Astrocyte of the cerebellum (primary cell): Measurements from ENCODE around the gene CSMD2.

ENCODE experiments used
- DNase-seq: peaks from one replicate; pipeline ENCODE4 v3.0.0-alpha.2; 2011; ENCODE audit warnings: low read depth
- H3K4me3 ChIP-seq: 2 replicates; pipeline ENCODE4 v1.5.1; 2011; ENCODE audit warnings: mild to moderate bottlenecking, low read depth, low read length, moderate library complexity
- in situ Hi-C: cut with HindIII; loops from 2 replicates; pipeline ENCODE4 v1.10.0; 2017; ENCODE audit warnings: low sequenced_read_pairs
- TF ChIP-seq, protein P1 (sequence below): IDR thresholded peaks from 2 replicates; pipeline ENCODE4 v1.5.1; 2012; ENCODE audit warnings: low read length, low read depth, moderate library complexity, mild to moderate bottlenecking; ENCODE audit errors: missing control alignments

Gene CSMD2

DNA sequence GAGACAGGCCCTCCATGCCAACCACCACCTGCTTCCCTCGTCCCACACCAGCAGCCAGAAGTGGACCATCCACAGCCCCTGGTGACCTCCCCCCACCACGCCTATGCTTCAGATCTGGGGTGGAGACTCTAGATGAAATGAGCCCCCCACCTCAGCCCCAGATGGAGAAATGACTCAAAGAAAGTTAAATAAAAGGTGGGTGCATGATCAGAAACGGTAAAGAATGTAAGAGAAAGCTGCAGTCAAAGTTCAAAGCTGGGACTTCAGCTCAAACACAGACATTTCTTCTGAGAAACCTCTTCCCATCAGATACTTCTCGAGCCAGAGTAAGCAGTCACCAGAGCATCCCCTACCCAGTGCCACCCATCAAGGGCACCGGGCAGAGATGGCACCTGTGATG lies 344.2 kb downstream of the CSMD2 start:
- DNase-seq: no peak
- in situ Hi-C loops: no loop called here
- TF ChIP-seq, protein P1, sequence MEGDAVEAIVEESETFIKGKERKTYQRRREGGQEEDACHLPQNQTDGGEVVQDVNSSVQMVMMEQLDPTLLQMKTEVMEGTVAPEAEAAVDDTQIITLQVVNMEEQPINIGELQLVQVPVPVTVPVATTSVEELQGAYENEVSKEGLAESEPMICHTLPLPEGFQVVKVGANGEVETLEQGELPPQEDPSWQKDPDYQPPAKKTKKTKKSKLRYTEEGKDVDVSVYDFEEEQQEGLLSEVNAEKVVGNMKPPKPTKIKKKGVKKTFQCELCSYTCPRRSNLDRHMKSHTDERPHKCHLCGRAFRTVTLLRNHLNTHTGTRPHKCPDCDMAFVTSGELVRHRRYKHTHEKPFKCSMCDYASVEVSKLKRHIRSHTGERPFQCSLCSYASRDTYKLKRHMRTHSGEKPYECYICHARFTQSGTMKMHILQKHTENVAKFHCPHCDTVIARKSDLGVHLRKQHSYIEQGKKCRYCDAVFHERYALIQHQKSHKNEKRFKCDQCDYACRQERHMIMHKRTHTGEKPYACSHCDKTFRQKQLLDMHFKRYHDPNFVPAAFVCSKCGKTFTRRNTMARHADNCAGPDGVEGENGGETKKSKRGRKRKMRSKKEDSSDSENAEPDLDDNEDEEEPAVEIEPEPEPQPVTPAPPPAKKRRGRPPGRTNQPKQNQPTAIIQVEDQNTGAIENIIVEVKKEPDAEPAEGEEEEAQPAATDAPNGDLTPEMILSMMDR: no peak
- H3K4me3 ChIP-seq: no peak overlapping the region

DNA sequence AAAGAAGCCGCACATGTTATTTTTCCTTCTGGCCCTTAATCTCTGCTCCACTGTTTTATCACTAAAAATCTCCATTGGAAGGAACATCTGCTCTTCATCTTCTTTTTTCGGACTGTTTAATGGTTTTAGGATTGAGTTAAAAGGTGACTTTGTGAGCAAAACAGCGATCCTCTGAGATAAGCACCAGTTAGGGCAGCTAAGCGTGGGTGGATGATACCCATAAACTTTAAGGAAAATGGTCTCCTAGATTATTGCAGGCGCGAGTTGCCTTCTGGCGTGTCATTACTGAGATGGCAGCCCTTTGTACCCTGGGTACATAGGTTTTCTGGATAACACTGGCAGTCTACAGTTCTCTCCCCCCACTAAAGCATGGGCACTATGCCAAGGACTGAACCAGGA lies 345.1 kb downstream of the CSMD2 start:
- TF ChIP-seq, protein P1: no peak
- no peak overlapping the region for H3K4me3 ChIP-seq
- no peak for DNase-seq
- in situ Hi-C loops: no loop called here

DNA sequence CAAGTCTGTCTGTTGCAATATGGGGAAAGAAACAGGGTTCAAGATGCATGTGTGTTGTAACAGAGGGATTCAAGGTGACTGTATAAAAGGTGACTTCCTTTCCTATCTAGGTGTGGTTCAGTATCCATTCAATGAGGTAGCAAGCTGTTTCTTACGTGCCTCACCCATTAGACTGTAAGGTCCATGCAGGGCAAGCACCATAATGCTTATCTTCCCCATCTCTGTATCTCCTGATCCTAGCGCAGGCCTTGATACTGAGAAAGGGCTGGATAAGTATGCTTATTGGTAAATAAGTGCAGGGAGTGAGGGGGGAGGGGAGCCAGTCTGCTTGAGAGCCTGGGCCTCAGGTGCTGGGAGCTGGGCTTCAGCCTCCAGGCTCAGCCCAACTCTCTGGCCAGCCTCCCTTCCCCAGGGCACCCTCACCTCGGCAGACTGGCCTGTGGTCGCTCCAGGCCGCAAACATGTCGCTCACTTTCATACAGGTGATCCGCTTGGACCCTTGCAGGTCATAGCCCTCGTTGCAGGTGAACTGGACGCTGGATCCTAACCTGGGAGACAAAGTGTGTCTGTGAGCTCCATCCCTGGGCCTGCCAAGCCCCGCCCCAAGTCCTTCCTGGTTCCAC lies 345.6 kb downstream of the CSMD2 start:
- TF ChIP-seq, protein P1: no peak
- H3K4me3 ChIP-seq: no peak overlapping the region
- no peak for DNase-seq
- in situ Hi-C loops: no loop called here

DNA sequence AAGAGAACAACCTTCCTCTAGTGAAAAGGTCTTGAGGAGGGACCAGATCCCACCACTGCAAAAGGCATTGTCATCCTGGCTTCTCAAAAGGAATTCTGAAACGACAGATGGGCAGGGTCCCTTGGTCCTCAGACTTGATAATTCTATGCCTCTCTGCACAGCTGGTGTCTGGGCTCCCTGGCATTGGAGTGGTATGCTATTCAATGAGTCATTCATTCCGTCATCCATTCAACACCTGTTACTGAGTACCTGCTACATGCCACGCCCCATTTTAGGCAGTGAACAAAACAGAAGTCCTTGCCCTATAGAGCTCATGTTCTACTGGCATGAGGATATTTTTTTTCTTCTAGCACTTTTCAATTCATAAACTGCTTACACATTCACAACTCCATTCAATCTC lies 347.0 kb downstream of the CSMD2 start:
- TF ChIP-seq, protein P1: no peak
- DNase-seq: no peak
- in situ Hi-C loops: no loop called here
- no peak overlapping the region for H3K4me3 ChIP-seq

DNA sequence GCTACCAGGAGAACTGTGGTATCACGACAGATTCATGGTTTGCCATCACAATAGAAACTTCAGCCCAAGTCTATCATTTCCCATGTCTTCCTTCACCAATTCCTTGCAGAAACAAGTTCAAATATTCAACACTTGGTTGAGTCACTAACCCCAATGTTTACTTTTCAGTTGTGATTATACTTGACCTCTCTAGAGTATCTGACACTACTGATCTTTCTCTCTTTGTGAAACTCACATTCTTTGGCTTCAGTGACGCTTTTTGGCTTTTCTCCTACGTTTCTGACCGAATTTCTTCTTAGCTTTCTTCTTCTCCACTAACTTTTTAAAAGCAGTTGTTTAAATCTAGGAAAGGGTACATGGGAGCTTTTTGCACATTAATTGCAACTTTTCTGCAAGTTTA lies 350.0 kb downstream of the CSMD2 start:
- H3K4me3 ChIP-seq: no peak overlapping the region
- in situ Hi-C loops: no loop called here
- DNase-seq: peak; percentile 86
- TF ChIP-seq, protein P1: no peak

DNA sequence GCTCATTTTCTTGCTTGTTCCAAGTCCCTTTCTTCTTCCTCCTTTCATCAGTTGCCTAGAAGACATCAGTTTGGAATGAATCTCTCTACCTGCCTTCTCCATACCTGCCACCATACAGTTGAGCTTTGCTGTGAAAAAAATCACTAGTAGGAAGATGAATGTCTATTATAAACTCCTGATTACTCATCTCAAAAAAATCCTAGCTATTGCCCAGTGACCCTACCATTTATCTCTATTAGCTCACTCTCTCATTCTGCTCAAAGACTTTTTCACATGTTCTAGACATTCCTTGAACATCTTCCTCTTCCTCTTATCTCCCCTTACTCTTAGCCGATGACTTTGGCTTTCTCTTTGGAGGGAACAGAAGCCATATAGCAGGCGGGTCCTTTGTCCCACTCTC lies 350.9 kb downstream of the CSMD2 start:
- in situ Hi-C loops: no loop called here
- no peak overlapping the region for H3K4me3 ChIP-seq
- TF ChIP-seq, protein P1: no peak
- DNase-seq: no peak
